IMR-90 (cell line): ENCODE data around the gene DGKB.

Experiments
- SMC3 ChIP-seq: fragments of 150-350 bp; IDR thresholded peaks from 2 replicates; pipeline ENCODE4 v1.6.1; 2016; ENCODE audit warnings: low read depth, mild to moderate bottlenecking, antibody characterized with exemption, low read length, moderate library complexity
- TF ChIP-seq, protein P1 (sequence below): fragments of 150-350 bp; IDR thresholded peaks from 2 replicates; pipeline ENCODE4 v1.6.1; 2016; ENCODE audit warnings: low read depth, mild to moderate bottlenecking, low read length, moderate library complexity, borderline replicate concordance

DNA sequence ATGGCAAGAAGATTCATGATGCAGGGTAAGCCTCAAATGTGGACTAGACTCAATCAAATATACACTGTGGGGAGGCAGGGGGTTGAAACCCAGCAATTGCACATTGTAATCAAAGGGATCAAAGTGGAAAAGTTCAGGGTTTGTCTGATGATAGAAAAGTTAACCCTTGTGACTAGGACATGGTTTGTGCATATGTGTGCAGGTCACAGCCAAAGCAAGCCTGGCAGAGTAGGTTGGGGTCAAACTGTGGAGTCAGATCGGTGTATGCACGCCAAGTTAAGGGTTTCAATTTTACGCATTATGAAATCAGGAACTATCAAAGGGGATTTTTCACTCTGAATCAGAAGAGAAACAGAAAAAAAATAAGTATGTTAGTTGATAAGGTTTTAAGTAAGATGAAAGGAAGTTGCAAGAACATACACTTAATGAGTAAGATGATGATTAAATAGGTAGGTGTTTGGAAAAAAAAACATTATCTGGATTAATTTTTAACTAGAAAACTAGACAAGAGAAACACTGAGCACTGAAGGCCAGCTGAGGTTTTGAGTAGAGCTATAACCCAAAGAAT is 188.3 kb downstream of the DGKB start:
- TF ChIP-seq, protein P1, sequence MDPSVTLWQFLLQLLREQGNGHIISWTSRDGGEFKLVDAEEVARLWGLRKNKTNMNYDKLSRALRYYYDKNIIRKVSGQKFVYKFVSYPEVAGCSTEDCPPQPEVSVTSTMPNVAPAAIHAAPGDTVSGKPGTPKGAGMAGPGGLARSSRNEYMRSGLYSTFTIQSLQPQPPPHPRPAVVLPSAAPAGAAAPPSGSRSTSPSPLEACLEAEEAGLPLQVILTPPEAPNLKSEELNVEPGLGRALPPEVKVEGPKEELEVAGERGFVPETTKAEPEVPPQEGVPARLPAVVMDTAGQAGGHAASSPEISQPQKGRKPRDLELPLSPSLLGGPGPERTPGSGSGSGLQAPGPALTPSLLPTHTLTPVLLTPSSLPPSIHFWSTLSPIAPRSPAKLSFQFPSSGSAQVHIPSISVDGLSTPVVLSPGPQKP = no peak
- TF ChIP-seq SMC3 = no peak
